ENCODE measurements around the gene PHACTR1.

DNA sequence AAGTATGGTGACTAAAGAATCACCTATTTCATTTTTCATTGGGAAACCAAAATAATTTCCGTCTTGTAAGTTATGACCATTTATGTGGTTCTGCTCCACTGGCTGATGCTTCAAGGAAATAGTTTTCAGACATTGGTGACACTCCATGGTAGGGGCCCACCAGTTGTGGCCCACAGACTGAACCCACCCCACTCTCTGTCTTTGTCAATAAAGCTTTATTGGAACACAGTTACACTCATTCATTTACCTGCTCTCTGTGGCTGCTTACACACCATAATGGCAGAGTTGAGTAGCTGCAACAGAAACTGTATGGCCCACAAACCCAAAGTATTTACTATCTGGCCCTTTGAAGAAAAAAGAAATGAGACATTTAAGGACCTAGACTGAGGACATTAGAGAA is 533.2 kb downstream of the PHACTR1 start:
- TF ChIP-seq POLR2AphosphoS5 (IDR thresholded peaks at IDR 0.05; ENCODE audit: borderline replicate concordance, low read depth, low read length) (no peak), EZH2 (IDR thresholded peaks at IDR 0.05) (no peak)

Measured in SK-N-MC (cell line).